GM18526 (cell line): ENCODE results near the gene TMEM238.

Source experiments
- POLR2A ChIP-seq: IDR thresholded peaks from 3 replicates; pipeline ENCODE4 v1.6.1; 2011; ENCODE audit not compliant: insufficient read length; ENCODE audit errors: extremely low read depth

TMEM238 gene

DNA sequence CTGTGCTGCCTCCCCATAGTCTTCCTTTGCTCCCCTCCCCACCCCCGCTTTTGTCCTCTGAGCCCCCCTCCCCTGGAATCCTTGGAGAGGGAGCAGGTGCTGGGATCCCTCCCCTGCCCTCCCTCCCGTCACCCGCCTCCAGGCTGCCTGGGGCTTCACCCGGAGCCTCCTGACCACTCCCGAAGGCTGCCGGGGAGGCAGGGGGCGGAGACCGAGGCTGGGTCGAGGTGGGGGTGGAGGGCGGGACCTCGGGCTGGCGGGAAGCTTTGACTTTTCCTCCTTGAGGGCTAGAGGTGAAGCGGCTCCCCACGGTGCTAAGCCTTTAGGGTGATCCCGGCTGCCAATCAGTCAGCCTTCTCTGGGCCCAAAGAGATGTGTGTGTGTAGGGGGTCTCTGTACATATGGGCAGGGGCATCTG lies 42.9 kb downstream of the TMEM238 start:
- no peak for TF ChIP-seq POLR2A

DNA sequence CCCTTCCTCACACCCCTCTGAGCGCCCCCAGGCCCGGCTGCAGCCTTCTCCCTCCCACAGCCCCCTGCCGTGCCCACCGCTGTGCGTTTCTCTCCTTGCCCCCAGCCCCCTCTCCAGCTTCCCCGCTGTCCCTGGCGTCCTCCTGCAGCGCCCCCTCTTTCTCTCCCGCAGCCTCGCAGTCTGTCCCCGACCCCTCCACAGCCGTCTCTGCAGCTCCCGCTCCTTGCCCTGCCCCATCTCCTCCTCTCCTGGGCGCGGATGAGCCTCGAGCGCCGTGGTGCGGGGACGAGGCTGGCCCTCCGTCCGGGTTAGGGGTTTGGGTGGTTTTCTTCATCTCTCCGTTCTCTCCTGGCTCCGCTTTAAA lies 43.3 kb downstream of the TMEM238 start:
- no peak for TF ChIP-seq POLR2A

DNA sequence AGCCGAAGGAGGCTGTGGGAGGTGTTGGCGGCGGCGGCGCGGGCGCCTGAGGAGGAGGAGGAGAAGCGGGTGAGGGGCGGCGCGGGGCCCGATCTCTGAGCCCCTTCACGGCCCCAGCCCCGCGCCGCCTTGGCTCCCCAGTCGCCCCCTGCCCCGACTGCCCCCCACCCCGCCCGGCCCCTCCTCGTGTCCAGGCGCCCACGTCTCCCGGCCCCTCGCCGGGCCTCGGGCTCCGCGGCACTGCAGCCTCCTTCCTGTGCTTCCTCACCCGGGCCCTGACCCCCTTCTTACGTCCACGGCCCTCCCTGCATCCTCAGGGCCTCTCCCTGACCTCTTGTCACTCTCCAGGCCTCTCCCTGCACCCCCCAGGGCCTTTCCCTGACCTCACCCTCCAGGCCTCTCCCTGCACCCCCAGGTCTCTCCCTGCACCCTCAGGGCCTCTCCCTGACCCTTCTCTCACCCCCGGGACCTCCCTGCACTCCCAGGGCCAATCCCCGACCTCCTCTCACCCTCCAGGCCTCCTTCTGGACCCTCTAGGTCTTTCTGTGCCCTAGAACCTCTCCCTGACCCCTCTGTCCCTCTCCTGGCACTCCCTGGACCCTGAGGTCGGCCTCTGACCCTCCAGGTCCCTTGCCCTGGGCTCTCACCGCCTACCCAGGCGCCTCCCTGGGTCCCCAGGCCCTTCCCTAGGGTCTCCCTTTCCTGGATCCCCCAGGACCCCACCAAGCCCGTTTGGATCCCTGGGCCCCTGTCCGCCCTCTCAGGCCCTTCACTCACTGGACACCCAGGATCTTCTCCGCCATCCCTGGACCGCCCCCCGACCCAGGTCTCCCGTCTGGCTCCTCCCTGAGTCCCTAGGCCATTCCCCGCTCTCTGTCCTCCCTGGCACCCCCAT lies 44.0 kb downstream of the TMEM238 start:
- TF ChIP-seq POLR2A = peak; percentile 69

DNA sequence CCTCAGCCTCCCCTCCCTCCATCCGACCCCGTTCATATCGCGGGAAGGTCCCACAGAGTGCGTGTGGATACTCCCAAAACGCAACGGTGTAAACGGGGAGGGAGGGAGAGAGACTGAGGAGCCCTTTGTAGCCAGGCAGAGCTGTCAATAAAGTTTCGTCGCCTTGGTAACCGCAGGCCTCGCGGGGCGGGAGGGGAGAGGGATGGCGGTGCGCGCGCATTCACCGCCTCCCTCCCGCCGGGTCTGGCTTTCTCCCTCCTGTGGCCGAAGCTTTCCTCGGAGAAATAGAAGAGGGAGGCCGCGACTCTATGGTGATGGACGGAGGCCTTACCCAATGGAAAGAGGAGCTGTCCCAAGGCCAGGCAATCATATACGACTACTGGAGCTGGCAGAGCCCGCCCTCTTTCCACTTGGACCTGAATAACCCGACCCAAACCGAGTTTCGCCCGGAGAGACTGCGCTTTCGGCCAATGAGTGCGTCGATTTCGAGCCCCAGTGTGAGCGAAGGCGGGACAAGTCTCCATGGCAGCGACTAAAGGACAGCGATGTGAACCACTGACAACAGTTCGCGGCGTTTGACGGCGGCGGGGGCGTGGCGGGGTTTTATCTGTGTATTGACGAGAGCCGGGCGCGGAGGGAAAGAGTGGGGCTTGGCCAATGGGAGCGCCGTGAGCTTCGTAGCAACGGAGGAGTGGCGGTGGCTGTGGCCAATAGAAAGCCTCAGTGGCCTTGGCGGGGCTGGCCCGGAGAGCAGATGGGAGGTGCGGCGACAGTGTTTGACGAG lies 44.8 kb downstream of the TMEM238 start, which contains the start of gene KMT5C:
TSS of gene KMT5C (plus strand) at position 772 of the 784 bp plus-strand sequence. CDS start 2,061 bp downstream, outside the sequence.
- peak; percentile 2 for TF ChIP-seq POLR2A

DNA sequence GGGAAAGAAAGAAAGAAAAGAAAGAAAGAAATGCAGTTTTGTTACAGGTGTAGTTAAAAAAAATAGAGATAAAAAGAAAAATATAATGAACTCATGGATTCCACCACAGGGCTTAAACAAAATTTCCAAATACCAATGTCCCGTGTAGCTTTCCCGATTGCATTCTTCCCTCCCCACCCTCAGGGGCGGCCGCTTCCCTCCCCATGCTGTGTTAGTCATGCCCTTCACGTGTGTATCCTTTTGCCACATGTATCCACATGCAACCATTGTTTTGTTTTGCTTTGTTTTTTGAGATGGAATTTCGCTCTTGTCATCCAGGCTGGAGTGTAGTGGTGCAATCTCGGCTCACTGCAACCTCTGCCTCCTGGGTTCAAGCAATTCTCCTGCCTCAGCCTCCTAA lies 48.0 kb downstream of the TMEM238 start:
- TF ChIP-seq POLR2A = no peak

GRCh38 chr19:55333870-55334269 lies 50.2 kb downstream of the TMEM238 start:
- no peak for TF ChIP-seq POLR2A
